NK-92 (cell line): ENCODE data around the gene POLR2E.

Experiments used
- DNase-seq: peaks from one replicate; lab custom pipeline; 2025; ENCODE audit not compliant: unreplicated experiment; lab: John Stamatoyannopoulos, UW

POLR2E gene

GRCh38 chr19:1066748-1067340 lies 28.3 kb downstream of the POLR2E start, which contains the start of gene ARHGAP45:
Gene ARHGAP45 (plus strand): TSS chr19:1067167. CDS start chr19:1067406, 239 bp downstream.
- no peak for DNase-seq

GRCh38 chr19:1066251-1066747 lies 28.9 kb downstream of the POLR2E start:
- no peak for DNase-seq

GRCh38 chr19:1065606-1066109 lies 29.5 kb downstream of the POLR2E start:
- DNase-seq, result no peak

- no peak for DNase-seq
Observed at GRCh38 chr19:1064661-1065605, 30.2 kb downstream of the POLR2E start.

GRCh38 chr19:1063909-1064660 lies 31.1 kb downstream of the POLR2E start:
- DNase-seq, result no peak

- DNase-seq, result no peak
Observed at GRCh38 chr19:1063030-1063908, 31.9 kb downstream of the POLR2E start.

- DNase-seq, result no peak
Observed at GRCh38 chr19:1062387-1063029, 32.7 kb downstream of the POLR2E start.

GRCh38 chr19:1061987-1062386 lies 33.2 kb downstream of the POLR2E start:
- no peak for DNase-seq

- DNase-seq, result no peak
Observed at GRCh38 chr19:1060689-1061088, 34.5 kb downstream of the POLR2E start.

GRCh38 chr19:1058112-1058511 lies 37.1 kb downstream of the POLR2E start:
- no peak for DNase-seq

- DNase-seq, result no peak
Observed at GRCh38 chr19:1057176-1057855, 37.9 kb downstream of the POLR2E start.

- no peak for DNase-seq
Observed at GRCh38 chr19:1055886-1056620, 39.1 kb downstream of the POLR2E start.

GRCh38 chr19:1055028-1055425 lies 40.1 kb downstream of the POLR2E start:
- no peak for DNase-seq

- DNase-seq, result no peak
Observed at GRCh38 chr19:1054102-1055027, 40.8 kb downstream of the POLR2E start.

- DNase-seq, result no peak
Observed at GRCh38 chr19:1053176-1054101, 41.7 kb downstream of the POLR2E start.

- DNase-seq, result no peak
Observed at GRCh38 chr19:1052349-1052975, 42.7 kb downstream of the POLR2E start.
